ENCODE results near the gene SLC6A2.

- TF ChIP-seq POLR2A (IDR thresholded peaks at IDR 0.05) (no peak), CTCF (IDR thresholded peaks at IDR 0.05) (no peak)
These were observed 42.1 kb downstream of the SLC6A2 start for GRCh38 chr16:55697867-55698266.

Data from adrenal gland (tissue), 5 donors.